ENCODE measurements around the gene PAQR4.

The PAQR4 gene

DNA sequence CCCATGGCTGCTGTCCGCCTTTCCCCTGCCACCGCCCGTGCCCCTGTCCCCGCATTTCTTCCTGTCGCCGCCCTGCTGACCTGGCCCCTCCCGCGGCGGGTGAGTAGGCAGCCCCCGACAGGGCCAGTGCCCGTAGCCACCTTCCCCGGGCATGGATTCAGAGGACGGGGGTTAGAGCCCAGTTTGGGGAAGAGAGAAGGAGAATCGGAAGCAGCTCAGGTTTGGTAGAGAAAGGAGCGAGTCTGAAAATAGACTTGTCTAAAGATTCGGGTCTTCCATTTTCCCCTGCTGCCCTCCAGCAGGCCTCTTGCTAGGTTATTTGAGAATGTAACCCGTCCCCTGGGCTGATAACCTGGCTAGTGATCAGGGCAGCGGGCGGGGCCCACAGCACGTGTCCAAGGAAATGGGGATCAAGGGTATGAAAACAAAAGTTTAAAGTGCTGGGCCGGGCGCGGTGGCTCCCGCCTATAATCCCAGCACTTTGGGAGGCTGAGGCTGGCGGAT is 35.7 kb downstream of the PAQR4 start:
- Histone ChIP-seq H3K36me3 (ENCODE audit: control insufficient read depth, insufficient read depth, low read length) (no peaks in the 10 kb centered on the region), H3K9me3 (ENCODE audit: control insufficient read depth, low read length) (no peaks in the 10 kb centered on the region), H3K27me3 (ENCODE audit: control insufficient read depth, insufficient read depth, low read length) (no peaks in the 10 kb centered on the region), H3K79me2 (peaks cover 2% of the 10 kb centered on the region), H3K9ac (no peak overlapping the region), H2AFZ (peak overlapping the region; percentile 87), H3K27ac (peak overlapping the region; percentile 93), H3K4me1 (peaks cover 17% of the 10 kb centered on the region), H3K4me2 (ENCODE audit: low read length) (peak overlapping the region; percentile 80), H3K4me3 (ENCODE audit: low read depth, low read length) (peak overlapping the region; percentile 47)
- TF ChIP-seq, protein P1, sequence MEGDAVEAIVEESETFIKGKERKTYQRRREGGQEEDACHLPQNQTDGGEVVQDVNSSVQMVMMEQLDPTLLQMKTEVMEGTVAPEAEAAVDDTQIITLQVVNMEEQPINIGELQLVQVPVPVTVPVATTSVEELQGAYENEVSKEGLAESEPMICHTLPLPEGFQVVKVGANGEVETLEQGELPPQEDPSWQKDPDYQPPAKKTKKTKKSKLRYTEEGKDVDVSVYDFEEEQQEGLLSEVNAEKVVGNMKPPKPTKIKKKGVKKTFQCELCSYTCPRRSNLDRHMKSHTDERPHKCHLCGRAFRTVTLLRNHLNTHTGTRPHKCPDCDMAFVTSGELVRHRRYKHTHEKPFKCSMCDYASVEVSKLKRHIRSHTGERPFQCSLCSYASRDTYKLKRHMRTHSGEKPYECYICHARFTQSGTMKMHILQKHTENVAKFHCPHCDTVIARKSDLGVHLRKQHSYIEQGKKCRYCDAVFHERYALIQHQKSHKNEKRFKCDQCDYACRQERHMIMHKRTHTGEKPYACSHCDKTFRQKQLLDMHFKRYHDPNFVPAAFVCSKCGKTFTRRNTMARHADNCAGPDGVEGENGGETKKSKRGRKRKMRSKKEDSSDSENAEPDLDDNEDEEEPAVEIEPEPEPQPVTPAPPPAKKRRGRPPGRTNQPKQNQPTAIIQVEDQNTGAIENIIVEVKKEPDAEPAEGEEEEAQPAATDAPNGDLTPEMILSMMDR (IDR thresholded peaks at IDR 0.05) = no peak

DNA sequence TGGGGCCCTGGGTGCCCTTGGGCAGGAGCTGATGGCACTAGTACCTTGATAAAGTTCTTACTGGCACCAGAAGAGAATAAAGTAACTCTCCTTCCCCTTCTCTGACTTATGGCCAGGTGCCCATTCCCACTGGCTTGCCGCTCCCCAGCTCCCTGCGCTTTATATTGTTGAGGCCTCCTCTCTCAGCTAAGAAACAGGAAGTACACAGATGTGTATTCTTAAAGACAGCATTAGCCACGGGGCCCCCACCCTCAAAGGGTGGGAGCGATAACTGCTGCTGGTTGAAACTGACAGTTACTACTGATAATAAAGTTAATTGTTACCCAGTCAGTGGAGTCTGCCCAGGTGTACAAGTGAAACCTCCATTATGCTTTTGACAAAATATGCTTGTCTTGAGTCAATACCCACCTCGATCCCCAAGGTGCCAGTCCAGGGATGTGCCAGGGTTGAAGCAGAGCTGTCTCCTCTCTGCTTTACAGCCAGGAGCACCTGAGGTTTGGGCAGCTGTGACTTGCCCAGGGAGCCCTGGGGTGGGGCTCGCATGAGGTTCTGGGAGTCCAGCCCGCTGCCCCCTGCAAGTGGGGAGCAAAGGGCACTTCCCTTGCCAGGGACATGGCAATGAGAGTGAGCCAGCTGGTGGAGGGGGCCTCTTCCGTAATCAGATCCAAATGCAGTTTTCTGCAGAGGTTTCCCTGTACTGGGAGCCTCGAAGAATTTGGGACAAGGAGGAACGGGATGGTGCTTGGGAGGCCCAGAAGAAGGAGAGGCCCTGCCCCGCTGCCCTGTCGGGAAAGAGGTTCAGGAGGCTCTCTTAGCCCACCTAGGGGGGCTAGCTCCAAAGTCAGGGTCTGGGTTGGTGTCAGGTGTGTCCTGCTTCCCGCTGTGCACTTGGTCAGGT is 38.2 kb downstream of the PAQR4 start:
- H3K27ac ChIP-seq = no peak overlapping the region
- no peak overlapping the region for H2AFZ ChIP-seq
- H3K27me3 ChIP-seq (ENCODE audit: control insufficient read depth, insufficient read depth, low read length) = no peaks in the 10 kb centered on the region
- H3K36me3 ChIP-seq (ENCODE audit: control insufficient read depth, insufficient read depth, low read length) = no peaks in the 10 kb centered on the region
- H3K9ac ChIP-seq = no peak overlapping the region
- no peaks in the 10 kb centered on the region for H3K9me3 ChIP-seq (ENCODE audit: control insufficient read depth, low read length)
- TF ChIP-seq, protein P1 (IDR thresholded peaks at IDR 0.05) = no peak
- no peak overlapping the region for H3K4me2 ChIP-seq (ENCODE audit: low read length)
- H3K79me2 ChIP-seq = peaks cover 5% of the 10 kb centered on the region
- no peak overlapping the region for H3K4me3 ChIP-seq (ENCODE audit: low read depth, low read length)
- peaks cover 35% of the 10 kb centered on the region for H3K4me1 ChIP-seq

DNA sequence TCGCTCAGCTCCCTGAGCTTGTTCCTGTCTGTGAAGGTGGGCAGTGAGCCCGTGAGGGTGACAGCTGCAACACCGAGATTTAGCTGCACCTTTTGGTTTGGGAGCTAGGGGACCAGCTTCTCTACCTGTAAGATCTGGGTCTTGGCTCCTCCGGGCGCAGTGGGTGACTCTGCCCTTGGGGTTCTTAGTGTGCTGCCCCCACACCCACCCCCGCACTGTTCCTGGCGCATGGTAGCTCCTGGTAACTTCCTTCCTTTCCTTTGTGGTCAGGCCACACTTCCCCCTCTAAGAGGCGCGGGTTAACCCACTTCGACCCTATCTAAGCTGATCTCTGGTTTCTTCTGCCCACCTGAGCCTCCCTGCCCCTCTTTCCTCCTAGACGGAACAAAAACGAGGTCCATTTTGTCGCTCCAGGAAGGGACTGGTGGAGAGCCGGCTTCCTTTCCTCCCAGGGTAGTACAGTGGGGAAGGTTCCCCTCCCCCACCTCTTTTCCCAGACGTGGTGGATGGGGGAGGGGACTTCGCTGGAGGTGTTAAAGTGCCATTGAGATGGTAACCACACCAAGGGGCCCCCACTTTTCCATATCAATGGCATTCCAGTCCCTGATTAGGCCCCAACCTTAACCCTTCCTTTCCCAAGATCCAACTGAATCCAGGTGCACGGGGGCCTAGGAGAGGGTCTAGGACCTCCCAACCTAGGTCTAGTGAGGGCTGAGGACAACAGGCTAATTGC is 39.0 kb downstream of the PAQR4 start:
- H3K9ac ChIP-seq = no peak overlapping the region
- TF ChIP-seq, protein P1 (IDR thresholded peaks at IDR 0.05) = no peak
- no peak overlapping the region for H3K4me2 ChIP-seq (ENCODE audit: low read length)
- no peak overlapping the region for H3K4me3 ChIP-seq (ENCODE audit: low read depth, low read length)
- H3K27me3 ChIP-seq (ENCODE audit: control insufficient read depth, insufficient read depth, low read length) = no peaks in the 10 kb centered on the region
- H3K9me3 ChIP-seq (ENCODE audit: control insufficient read depth, low read length) = no peaks in the 10 kb centered on the region
- no peak overlapping the region for H2AFZ ChIP-seq
- H3K4me1 ChIP-seq = peaks cover 40% of the 10 kb centered on the region
- H3K79me2 ChIP-seq = peaks cover 5% of the 10 kb centered on the region
- H3K36me3 ChIP-seq (ENCODE audit: control insufficient read depth, insufficient read depth, low read length) = no peaks in the 10 kb centered on the region
- H3K27ac ChIP-seq = no peak overlapping the region

DNA sequence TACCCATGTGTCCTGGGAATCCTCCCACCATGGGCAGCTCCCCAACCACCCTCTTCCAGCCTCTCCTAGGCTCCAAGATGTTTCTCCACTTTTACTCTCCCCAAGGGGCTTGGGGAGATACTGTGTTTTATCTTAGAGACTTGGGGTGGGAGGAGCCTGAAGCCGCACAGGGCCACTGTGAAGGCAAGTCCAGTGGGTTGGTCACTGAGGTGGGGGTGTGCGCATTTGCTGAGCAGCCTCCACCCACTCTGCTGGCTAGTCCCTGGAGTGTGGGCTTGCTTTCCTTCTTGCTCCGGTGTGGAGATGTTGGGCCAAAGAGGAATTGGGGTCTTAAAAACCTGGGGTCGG is 39.5 kb downstream of the PAQR4 start:
- peak overlapping the region; percentile 98 for H3K27ac ChIP-seq

More for the DNA sequence above, 39.5 kb downstream of the PAQR4 start:
- no peak overlapping the region for H3K4me3 ChIP-seq (ENCODE audit: low read depth, low read length)
- H2AFZ ChIP-seq = no peak overlapping the region
- peaks cover 5% of the 10 kb centered on the region for H3K79me2 ChIP-seq
- H3K27me3 ChIP-seq (ENCODE audit: control insufficient read depth, insufficient read depth, low read length) = no peaks in the 10 kb centered on the region
- peaks cover 46% of the 10 kb centered on the region for H3K4me1 ChIP-seq
- TF ChIP-seq, protein P1 (IDR thresholded peaks at IDR 0.05) = no peak
- no peak overlapping the region for H3K9ac ChIP-seq
- no peaks in the 10 kb centered on the region for H3K9me3 ChIP-seq (ENCODE audit: control insufficient read depth, low read length)
- no peak overlapping the region for H3K4me2 ChIP-seq (ENCODE audit: low read length)
- H3K36me3 ChIP-seq (ENCODE audit: control insufficient read depth, insufficient read depth, low read length) = no peaks in the 10 kb centered on the region

Data from parathyroid adenoma (tissue), 2 donors.